Femur (tissue), 1 donor: Measurements from ENCODE around the gene EEF1A2.
A peak's percentile ranks its signal among the peaks of the same experiment; 100 is the strongest.

Source experiments
- DNase-seq: peaks from one replicate; pipeline ENCODE4 v3.0.0-alpha.2; 2017

The EEF1A2 gene

DNA sequence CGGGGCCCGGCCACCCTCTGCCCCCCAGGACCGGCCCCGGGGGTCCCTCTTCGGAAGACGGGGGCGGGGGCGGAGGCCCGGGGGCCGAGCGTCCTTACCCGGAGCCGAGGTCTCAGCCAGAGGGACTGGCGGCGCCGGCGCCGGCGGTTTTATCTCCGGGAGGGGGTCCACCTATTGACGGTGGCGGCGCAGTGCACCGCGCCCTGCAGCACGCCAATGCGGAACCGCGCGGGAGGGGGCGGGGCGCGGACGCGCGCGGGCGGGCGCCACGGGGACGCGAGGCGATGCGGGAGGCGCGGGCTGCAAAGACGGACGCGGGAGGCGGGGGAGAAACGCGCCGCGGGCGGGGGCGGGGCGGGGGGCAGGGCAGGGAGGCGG lies at the start of gene EEF1A2:
Gene EEF1A2, minus strand, starts transcription at position 124 of the 378 bp plus-strand sequence. CDS start 1,320 bp downstream, outside the sequence.
- DNase-seq = no peak

DNA sequence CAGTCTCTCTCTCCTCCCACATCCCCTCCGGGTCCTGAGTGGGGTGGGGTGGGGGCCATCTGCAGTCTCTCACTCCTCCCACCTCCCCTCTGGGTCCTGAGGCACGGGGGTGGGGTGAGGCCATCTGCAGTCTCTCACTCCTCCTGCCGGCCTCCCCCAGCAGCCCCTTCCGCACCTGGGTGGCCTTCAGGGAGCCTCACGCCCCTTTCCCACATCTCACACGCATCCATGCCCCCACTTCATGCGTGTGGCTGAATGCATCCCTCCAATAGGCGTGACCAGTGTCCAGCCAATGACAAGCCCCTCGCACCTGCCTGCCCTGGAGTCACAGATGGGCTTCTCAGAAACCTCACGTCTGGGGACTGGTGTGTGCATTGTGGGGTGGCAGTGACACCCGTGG lies 49.7 kb upstream of the EEF1A2 start:
- DNase-seq = no peak

DNA sequence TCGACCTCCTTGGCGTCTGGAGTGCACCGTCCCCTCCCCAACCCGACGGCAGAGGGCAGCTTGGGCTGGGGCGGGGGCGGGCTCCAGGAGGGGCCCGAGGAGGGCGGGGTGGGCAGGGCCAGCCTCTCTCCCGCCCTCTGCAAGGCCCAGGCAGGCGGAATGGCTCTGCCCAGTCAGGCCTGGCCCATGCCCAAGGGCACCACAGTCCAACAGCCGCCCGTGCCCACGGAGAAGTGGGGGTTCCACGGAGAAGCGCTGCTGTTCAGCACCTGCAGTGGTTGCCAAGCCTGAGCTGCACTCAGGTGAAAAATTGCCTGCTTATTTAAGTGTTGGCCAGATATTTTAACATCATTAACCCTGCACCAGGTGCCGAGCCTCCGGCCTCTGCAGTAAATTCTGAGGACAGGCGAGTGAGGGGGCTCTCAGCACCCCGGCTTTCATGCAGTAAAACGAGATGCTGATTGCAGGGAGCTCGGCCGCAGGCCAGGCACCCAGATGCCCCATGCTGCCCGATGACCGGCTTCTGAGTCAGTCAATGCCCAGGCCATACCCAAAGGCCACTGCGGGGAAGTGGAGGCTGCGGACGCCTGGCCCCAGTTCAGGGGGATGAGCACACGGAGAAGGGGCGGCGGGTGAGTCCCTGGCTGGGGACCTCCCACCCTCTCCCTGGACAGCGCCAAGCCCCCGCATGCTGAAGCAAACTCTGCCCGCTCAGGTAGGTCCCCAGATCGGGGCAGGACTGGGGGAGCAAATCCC lies 49.0 kb upstream of the EEF1A2 start, which contains the start of gene SRMS:
Gene SRMS, minus strand, starts transcription at position 25 of the 756 bp plus-strand sequence. CDS start 286 bp downstream, outside the sequence.
- DNase-seq = no peak

DNA sequence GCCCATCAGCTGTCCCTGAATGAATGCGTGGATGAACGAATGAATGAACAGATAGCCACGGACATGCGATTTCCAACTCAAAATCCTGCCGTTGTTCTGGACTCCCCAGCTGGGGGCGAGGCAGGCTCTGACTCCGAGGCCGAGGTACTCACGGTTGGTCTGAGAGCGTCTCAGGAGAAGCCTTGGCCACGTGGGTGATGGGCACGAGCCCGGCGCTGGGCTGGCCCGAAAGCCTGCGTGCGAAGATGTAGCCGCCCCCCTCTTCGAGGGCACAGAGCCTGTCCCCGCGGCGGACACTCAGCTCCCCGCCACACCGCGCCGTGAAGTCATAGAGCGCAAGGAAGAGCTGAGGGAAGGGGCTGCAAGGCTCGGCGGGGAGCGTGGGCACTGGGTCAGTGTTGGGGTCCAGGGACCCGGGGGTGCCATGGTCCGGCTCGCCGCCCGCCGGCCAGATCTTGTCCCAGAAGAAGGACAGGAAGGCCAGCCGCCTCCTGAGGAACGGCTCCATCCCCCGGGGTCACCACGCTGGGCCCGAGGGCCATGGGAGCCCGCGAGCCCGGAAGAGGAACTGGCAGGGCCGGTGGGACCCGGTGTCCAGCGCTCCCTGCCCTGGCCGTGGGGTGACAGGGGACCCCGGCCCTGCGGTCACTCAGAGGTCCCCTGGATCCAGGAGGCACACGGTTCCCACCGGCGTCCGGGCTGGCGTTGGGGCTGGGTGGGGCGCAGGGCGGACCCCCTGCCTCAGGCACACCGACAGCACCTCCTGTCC lies 48.3 kb upstream of the EEF1A2 start:
- DNase-seq = no peak

DNA sequence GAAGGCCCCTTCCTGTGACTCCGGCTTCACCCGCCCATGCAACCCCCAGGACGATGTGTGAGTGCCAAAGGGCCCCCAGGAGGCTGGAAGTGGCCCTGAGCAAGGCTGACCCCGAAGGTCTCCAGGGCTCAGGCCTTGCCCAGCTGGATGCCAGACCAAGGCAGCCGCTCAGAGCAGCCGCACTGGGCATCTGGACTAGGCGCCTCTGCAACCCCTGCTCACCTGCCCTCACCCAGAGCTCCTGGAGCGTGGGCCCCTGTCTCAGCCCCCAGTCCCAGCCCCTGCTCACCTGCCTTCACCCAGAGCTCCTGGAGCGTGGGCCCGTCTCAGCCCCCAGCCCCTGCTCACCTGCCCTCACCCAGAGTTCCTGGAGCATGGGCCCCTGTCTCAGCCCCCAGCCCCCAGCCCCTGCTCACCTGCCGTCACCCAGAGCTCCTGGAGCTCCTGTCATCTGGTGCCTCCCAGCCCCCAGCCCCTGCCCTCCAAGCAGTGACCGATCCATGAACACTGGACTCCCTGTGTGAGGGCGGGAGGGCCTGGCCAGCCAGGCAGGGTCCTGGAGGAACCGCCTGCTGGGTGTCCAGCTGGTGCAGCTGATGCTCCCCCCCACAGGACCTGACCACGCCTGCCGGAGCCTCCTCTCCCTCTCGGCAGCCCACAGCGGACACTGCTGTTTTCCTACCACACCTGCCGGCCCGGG lies 47.5 kb upstream of the EEF1A2 start:
- no peak for DNase-seq

DNA sequence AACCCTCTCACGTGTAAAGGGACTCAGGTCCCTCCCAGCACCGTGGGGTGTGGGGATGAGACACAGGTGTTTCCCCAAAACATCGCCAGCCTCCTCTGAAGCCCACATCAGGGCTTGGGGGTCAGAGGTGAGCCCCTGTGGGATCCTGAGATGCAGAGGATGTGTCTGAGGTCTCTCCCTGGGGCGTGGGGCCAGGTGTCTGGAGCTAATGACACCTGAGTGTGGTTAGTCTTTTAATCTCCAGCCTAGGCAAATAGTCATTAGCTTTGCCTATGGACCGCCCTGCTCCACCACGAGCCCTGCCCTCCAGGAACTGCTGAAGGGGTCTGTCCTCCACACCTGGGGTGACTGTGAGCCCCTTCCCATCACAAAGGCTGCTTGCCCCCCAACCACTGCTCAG lies 46.9 kb upstream of the EEF1A2 start:
- DNase-seq = no peak

DNA sequence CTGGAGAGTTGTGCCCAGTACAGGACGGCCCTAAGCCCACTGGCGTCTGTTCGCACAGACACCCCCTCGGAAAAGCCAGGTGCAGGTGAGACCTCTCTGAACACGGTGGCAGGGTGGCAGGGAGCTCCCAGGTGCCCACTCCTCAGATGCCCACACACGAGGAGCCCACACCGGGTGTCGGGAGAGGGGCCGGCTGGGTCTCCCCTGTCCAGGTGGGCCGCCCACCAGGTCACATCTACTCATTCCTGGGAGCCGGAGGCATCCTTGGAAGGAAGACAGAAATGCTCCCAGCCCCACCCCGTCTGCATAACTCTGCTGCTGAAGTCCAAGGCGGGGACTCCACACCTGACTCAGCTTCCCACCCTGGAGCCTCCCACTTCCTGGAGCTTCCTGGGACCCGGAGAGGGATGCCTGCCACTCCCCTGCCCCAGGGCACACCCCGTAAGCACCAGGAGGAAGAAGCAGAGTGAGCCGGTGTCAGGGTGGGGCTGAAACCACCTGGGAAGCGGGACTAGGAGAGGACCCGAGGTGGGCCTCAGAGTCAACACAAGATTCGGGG lies 46.2 kb upstream of the EEF1A2 start:
- DNase-seq = no peak

DNA sequence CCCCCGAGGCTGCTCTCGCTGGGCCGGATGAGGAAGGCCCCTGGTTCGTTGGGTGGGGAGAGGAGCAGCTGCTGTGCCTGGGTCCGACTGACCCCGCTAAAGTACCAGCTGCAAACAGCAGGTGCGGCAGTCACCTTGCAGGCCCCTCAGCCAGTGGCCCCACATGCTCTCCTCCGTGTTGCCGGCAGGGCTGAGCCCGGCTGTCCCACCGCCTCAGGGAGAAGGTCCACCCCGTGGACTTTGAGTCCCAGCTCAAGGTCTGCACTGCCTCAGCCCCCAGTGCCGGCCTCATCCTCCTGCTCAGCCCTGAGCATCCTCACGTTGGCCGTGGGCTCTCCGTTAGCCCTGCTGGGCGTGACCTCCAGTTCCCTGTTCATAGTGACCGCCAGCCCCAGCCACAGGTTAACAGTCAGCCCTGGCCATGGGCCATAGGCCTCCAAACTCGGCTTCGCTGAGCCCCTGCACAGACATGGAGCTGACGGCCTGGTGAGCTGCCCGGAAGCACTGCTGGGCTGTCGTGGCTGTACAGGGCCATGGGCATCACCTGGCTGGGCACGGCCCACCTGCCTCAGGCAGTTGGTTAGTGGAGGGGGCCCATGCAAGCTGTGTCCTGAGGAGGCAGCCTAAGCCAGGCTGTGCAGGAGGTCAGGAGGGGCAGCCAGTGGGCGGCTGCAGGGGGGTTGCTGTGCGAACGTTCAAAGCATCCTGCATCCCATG lies 45.5 kb upstream of the EEF1A2 start:
- DNase-seq = no peak

DNA sequence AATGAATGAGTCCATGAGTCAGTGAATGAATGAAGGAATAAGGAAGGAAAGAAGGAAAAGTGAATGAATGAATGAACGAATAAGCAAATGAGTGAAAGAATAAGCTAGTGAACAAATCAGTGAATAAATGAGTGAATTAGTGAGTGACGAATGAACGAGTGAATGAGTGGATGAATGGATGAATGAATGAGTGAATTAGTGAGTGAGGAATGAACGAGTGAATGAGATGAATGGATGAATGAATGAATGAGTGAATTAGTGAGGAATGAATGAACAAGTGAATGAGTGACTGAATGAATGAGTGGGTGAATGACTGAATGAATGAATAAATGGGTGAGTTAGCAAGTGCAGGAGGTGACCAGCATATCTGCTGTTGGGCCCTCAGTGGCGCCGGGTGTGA lies 44.9 kb upstream of the EEF1A2 start:
- DNase-seq = no peak

DNA sequence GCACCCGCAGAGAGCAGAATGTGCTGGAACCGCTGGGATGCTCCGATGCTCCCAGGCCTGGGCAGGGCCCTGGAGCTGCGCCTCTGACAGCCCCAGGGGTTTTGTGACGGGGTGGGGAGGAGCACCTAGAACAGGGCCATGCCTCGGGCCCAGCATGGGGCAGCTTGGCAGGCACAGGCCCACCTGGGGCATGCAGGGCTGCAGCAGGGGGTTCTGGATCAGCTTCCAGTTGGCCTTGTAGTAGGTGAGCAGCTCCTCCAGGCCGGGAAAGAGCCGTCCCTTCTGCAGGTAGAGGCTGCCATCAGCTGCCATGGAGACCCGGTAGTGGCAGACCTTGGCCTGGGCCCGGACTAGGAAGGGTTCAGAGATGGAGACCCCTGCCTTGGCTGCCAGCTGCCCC lies 44.2 kb upstream of the EEF1A2 start:
- no peak for DNase-seq

DNA sequence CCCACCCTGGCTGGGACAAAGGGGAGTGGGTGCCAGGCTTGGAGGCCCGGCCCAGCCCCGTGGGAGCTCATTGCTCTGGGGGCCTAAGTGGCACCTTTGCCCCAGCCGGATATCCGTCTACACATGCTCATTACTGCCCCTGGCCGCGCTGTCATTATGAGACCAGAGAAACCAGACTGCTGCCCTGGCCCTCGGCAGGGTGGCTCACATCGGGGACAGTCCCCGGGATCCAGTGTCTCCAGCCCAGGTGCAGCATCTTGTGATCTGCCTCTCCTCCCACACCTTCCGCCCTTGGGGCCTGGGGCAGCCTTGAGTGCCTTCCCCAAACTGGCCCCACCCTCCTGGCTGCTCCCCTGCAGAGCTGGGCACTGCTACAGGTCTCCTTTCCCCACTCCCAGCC lies 43.8 kb upstream of the EEF1A2 start:
- no peak for DNase-seq

DNA sequence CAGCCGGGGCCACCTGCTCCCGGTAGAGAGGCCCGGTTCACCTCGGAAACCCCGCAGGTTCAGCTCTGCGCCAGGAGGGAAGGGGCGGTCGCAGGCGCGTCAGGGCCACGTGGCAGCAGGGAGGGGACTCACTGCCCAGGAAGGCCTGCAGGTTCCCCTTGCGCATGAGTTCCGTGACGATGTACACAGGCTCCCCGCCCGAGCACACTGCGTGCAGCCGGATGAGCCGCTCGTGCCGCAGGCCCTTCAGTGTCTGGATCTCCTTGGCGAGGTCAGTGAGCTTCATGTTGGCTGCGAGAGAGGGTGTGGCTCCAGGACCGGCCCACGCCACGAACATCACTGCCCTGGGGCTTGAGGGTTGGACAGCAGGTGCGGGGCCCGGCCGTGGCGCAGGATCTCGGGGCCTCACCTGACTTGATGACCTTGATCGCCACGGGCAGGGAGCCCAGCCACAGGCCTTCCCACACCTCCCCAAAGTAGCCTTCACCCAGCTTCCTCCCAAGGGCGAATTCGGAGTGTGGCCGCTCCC lies 43.2 kb upstream of the EEF1A2 start:
- no peak for DNase-seq

DNA sequence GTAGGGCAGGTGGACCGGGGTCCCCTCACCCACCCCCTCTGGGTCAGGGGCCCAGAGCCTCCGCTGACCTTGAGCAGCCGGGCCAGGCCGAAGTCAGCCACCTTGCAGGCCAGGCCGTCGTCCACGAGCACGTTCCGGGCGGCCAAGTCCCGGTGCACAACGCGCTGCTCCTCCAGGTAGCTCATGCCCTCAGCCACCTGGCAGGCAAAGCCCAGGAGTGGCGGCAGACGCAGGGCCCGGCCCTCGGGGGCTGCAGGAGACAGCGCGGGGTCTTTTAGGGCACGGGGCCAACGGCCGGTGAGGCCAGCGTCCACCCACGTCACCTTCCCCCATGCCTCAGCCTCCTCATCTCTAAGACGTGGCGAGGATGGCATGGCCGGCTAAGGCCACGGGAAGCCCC lies 42.5 kb upstream of the EEF1A2 start:
- no peak for DNase-seq

DNA sequence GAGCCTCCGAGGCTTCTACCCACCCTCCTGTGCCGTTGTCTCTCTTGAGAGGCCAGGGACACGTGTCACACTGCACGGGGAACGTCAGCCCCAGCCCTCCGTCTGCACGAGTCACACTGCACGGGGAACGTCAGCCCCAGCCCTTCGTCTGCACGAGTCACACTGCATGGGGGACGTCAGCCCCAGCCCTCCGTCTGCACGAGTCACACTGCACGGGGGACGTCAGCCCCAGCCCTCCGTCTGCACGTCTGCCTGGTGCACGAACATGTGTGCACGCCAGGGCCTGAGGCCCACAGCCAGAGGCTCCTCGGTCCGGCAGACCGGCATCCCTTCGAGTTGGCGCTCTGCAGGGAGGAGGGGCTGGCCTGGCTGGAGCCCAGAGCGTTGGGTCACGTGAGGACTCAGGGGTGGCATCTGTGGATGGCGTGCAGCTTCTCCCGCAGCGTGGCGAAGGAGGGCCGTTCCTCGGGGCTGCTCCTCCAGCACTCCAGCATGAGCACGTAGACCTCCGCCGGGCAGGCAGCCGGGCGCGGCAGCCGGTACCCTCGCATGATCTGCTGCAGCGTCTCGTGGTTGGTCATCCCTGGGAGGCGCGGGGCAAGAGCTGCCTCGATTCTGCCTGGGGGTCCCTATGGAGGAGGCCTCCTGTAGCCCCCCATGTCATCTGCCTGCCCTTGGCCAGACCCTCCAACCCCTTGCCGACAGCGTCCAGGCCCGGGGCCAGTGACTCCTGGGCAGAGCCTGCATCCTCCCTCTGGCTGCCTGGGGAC lies 41.7 kb upstream of the EEF1A2 start:
- no peak for DNase-seq

DNA sequence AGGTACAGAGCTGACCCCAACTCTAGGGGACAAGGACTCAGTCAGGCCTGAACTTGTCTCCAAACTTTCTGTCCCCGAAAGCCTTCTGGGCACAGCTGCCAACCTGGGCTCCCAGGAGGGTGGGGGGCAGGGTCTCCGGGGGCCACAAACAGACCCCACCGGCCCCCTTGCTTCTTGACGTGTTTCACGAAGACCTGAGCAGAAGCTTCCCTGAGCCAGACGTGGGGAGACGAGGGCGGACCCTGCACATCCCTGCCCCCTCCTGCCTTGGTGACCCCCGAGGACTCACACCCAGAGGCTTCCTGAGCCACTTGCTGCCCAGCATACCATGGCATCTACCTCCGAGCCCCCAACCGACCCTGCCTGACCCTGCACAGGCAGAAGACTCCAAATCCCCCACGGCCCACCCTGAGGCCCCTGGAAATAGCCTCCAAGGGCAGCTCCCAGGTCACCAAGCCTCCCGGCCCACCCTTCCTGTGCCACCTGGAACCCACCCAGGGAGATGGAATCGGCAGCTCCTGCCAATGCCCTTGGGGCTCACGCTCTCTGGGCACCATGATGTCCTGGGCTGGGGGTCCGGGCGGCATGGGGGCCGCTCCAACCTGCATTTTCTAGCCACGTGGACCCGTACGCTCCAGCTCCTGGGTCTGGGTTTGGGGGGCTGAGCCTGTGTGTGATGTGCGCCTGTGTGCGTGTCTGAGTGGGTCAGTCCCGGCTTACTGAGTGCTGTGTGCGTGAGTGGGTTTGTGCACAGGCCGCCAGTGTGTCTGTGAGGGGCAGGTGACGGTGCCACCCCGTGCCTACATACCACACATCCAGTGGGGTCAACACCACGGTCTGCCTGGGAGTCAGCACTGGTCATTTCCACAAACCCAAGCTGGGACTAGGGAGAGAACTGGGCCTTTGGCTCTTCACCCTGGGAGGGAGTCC lies 40.8 kb upstream of the EEF1A2 start:
- DNase-seq = no peak

DNA sequence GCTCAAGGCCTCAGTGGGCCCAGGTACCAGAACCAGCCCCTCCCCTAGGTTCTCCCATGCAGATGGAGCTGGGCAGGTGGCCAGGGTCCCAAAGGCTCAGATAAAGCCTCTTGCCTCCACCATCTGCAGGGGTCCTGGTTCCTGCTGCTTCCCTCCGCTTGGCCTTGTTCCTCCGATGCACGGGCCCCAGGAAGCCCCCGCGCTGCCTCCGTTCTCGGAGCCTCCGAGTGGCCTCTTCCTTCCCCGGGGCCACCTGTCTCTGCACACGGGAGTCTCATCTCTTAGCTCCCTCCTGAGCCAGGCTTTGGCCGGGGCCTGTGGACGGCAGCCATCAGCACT lies 40.2 kb upstream of the EEF1A2 start:
- DNase-seq = no peak

DNA sequence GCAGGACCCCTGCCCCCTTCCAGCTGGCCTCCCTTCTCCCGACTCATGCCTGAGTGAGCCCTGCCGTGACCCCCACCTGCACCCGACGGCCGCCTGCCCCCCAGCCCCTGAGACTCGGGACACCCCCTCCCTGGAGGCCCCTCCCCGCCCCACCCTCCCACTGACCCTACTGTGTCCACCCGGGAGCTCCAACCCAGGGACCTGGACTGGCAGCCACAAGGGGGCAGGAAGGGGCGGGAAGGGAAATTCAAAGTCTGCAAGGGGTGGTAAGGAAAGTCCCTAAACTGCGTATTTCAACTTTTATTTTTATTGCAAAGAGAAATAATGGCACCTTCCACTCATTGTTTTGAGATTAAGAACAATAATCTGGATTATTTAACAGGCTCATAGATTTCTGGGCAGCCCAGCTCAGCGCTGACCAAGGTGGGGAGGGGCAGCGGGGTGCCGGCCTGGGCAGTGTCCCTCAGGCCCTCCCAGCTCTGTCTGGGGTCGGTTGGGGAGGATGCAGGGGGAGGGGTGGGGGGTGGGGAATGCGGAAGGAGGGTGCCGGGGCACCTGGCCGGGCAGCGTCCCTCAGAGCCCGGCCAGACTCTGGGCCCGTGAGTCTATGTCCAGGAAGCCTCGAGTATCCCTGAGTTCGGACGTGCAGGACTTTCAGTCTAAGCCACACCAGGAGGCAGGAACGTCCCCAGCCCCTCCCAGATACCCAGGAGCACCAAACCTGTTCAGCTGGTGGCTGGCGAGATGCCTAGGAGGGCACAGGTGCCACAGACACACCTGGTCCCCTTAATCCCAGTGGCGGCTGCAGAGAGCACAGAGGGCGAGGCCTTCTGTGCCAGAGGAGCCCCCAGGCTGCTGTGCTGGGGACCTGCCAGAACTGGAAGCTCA lies 39.6 kb upstream of the EEF1A2 start:
- no peak for DNase-seq

DNA sequence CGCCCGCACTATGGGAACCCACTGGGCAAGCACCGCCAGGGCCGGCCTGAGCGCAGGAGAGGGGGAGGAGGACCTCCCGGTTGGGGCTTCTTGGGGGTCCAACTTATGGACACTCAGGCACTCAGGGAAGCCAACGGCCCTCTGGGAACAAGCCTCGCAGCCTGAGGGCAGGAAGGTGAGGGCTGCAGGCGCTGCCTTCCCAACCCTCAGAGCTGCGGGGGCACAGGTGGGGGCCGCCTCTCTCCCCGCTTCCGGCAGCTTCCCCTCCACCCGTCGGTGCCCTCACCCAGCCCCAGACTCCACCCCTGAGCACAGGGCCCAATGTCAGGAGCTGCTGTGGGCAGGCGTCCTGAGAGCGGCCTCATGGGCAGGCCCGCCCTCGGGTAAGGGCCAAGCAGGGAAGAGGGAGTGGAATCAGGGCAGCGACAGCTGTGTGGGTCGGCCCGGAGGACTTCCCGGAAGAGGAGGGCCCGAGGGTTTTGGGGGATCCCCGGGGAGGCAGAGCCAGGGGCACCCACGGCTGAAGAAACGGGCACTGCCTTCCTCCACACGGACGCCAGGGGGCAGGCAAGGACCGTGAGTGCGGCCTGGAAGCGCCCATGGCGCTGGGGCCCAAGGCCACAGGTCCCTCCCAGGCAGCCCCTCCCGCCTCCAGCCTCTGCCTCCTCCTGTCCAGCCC lies 38.8 kb upstream of the EEF1A2 start:
- peak; percentile 89 for DNase-seq

DNA sequence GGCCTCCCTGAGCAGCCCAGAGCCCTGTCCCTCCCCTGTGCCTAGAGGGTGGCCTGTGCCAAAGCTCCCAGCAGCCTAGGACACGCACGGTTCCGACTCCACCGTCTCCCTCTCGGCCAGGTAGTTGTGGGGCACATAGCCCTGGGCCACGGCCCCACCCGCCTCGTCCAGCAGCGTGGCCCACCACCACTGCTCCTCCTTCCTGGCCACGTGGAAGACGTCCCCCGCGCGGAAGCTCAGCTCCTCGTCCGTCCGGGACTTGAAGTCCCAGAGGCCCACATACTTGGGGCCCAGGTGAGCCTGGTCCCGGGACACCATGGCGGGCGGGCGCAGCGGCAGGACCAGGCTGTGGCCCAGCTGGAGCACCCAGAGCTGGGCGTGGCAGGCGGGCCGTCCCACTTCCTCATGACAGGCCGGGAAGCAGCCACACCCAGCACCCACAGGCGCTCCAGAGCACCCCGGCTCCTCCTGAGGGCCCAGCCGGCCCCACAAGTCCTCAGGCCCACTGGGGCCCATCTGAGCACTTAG lies 38.2 kb upstream of the EEF1A2 start, which contains the start of gene PTK6:
Gene PTK6, minus strand, starts transcription at position 380 of the 528 bp plus-strand sequence. Its CDS starts 62 bp downstream, at position 318.
- DNase-seq = no peak
